H9 (cell line): Measurements from ENCODE around the gene RGS5. TPM values are rescaled to one million over a fixed set of nuclear protein-coding genes. Genes with fewer than 3 reads are reported as not detected.

Experiments used
- DNase-seq: peaks from one replicate; pipeline ENCODE4 v3.0.0-alpha.2; 2017
- H2AFZ ChIP-seq: one replicate; pipeline ENCODE4 v1.6.1; 2013; ENCODE audit warnings: mild to moderate bottlenecking, low read length, control low read depth, moderate library complexity
- H2AK5ac ChIP-seq: 2 replicates; pipeline ENCODE4 v1.6.1; 2013; ENCODE audit warnings: low read length, control low read depth, mixed read lengths; ENCODE audit not compliant: insufficient read length
- H2BK120ac ChIP-seq: one replicate; pipeline ENCODE4 v1.6.1; 2013; ENCODE audit warnings: low read depth, mild to moderate bottlenecking, low read length, control low read depth, inconsistent platforms; ENCODE audit not compliant: poor library complexity, severe bottlenecking
- H2BK12ac ChIP-seq: 2 replicates; pipeline ENCODE4 v1.6.1; 2013; ENCODE audit warnings: low read length, control low read depth, mixed read lengths, low read depth; ENCODE audit not compliant: insufficient read length
- H2BK15ac ChIP-seq: 2 replicates; pipeline ENCODE4 v1.6.1; 2013; ENCODE audit warnings: low read depth, low read length, control low read depth
- H2BK20ac ChIP-seq: one replicate; pipeline ENCODE4 v1.6.1; 2013; ENCODE audit warnings: low read depth, mild to moderate bottlenecking, low read length, control low read depth, inconsistent platforms; ENCODE audit not compliant: poor library complexity, severe bottlenecking
- H2BK5ac ChIP-seq: 2 replicates; pipeline ENCODE4 v1.6.1; 2013; ENCODE audit warnings: low read length, control low read depth, mixed read lengths; ENCODE audit not compliant: insufficient read length
- H3K14ac ChIP-seq: 2 replicates; pipeline ENCODE4 v1.6.1; 2013; ENCODE audit warnings: low read length, control low read depth; ENCODE audit not compliant: insufficient read depth
- H3K18ac ChIP-seq: 2 replicates; pipeline ENCODE4 v1.6.1; 2013; ENCODE audit warnings: low read depth, mild to moderate bottlenecking, mixed read lengths, low read length, control low read depth; ENCODE audit not compliant: insufficient read length
- H3K23ac ChIP-seq: 2 replicates; pipeline ENCODE4 v1.6.1; 2013; ENCODE audit warnings: low read length, control low read depth, mixed read lengths, low read depth; ENCODE audit not compliant: insufficient read length
- H3K23me2 ChIP-seq: 2 replicates; pipeline ENCODE4 v1.6.1; 2013; ENCODE audit warnings: low read depth, mild to moderate bottlenecking, mixed read lengths, low read length, control low read depth; ENCODE audit not compliant: insufficient read length, poor library complexity, severe bottlenecking
- H3K27ac ChIP-seq: 2 replicates; pipeline ENCODE4 v1.5.1; 2013; ENCODE audit warnings: low read length, control low read depth, mixed read lengths, low read depth; ENCODE audit not compliant: insufficient read length
- H3K27me3 ChIP-seq: 2 replicates; pipeline ENCODE4 v1.6.1; 2013; ENCODE audit warnings: low read length, control low read depth, inconsistent platforms; ENCODE audit not compliant: insufficient read depth
- H3K4ac ChIP-seq: 2 replicates; pipeline ENCODE4 v1.6.1; 2013; ENCODE audit warnings: low read depth, mild to moderate bottlenecking, control low read depth, inconsistent platforms, low read length, moderate library complexity
- H3K4me1 ChIP-seq: 2 replicates; pipeline ENCODE4 v1.6.1; 2013; ENCODE audit warnings: low read length, control low read depth, inconsistent platforms; ENCODE audit not compliant: insufficient read depth
- H3K4me2 ChIP-seq: 2 replicates; pipeline ENCODE4 v1.6.1; 2013; ENCODE audit warnings: low read length, control low read depth, mixed read lengths; ENCODE audit not compliant: insufficient read length, insufficient read depth
- H3K56ac ChIP-seq: 2 replicates; pipeline ENCODE4 v1.6.1; 2013; ENCODE audit warnings: low read depth, mild to moderate bottlenecking, mixed read lengths, low read length, control low read depth; ENCODE audit not compliant: insufficient read length
- H3K79me1 ChIP-seq: 2 replicates; pipeline ENCODE4 v1.6.1; 2013; ENCODE audit warnings: low read depth, mild to moderate bottlenecking, moderate library complexity, low read length, control low read depth, inconsistent platforms; ENCODE audit not compliant: insufficient read depth, poor library complexity, severe bottlenecking
- H3K79me2 ChIP-seq: 2 replicates; pipeline ENCODE4 v1.6.1; 2013; ENCODE audit warnings: low read length, control low read depth, inconsistent platforms; ENCODE audit not compliant: insufficient read depth
- H3K9ac ChIP-seq: 2 replicates; pipeline ENCODE4 v1.6.1; 2013; ENCODE audit warnings: low read length, control low read depth, mixed read lengths; ENCODE audit not compliant: insufficient read length; ENCODE audit errors: extremely low read depth
- H3K9me3 ChIP-seq: one replicate; pipeline ENCODE4 v1.6.1; 2013; ENCODE audit warnings: low read depth, low read length, inconsistent platforms; ENCODE audit not compliant: control insufficient read depth
- H3T11ph ChIP-seq: one replicate; pipeline ENCODE4 v1.6.1; 2013; ENCODE audit warnings: mild to moderate bottlenecking, low read length, control low read depth, inconsistent platforms
- H4K20me1 ChIP-seq: one replicate; pipeline ENCODE4 v1.6.1; 2013; ENCODE audit not compliant: control insufficient read depth, insufficient read length, insufficient read depth
- H4K5ac ChIP-seq: 2 replicates; pipeline ENCODE4 v1.6.1; 2013; ENCODE audit warnings: low read depth, mild to moderate bottlenecking, mixed read lengths, low read length, control low read depth; ENCODE audit not compliant: insufficient read length
- H4K8ac ChIP-seq: replicated peaks from 2 replicates; pipeline ENCODE4 v1.6.1; 2013; ENCODE audit warnings: low read length, control low read depth, mixed read lengths, low read depth; ENCODE audit not compliant: insufficient read length
- H4K91ac ChIP-seq: 2 replicates; pipeline ENCODE4 v1.6.1; 2013; ENCODE audit warnings: low read depth, mild to moderate bottlenecking, moderate library complexity, mixed read lengths, low read length, control low read depth; ENCODE audit not compliant: insufficient read length
- H3K27ac Mint-ChIP-seq, 3 experiments: 2 replicates in 2 of 3; 3 replicates in 1 of 3; pipeline ENCODE4 v1.8.0; 2020 to 2021; ENCODE audit warnings: mixed read lengths in 3 of 3, mild to moderate bottlenecking in 1 of 3, moderate library complexity in 1 of 3
- H3K27me3 Mint-ChIP-seq: 2 replicates; pipeline ENCODE4 v1.8.0; 2021; ENCODE audit warnings: low read depth, mild to moderate bottlenecking, moderate library complexity, mixed read lengths
- H3K36me3 Mint-ChIP-seq, 3 experiments: 2 replicates in 2 of 3; 3 replicates in 1 of 3; pipeline ENCODE4 v1.8.0; 2020 to 2021; ENCODE audit warnings: low read depth in 3 of 3, mixed read lengths in 3 of 3; ENCODE audit not compliant: insufficient read depth in 1 of 3
- H3K4me1 Mint-ChIP-seq, 2 experiments: 2 replicates each; pipeline ENCODE4 v1.8.0; 2020; ENCODE audit warnings: mixed read lengths in 2 of 2
- H3K4me3 Mint-ChIP-seq, 2 experiments: 2 replicates in 1 of 2; 3 replicates in 1 of 2; pipeline ENCODE4 v1.8.0; 2020 to 2021; ENCODE audit warnings: mild to moderate bottlenecking in 2 of 2, mixed read lengths in 2 of 2, moderate library complexity in 1 of 2
- H3K9me3 Mint-ChIP-seq, 2 experiments: 2 replicates in 1 of 2; 3 replicates in 1 of 2; pipeline ENCODE4 v1.8.0; 2020; ENCODE audit warnings: mild to moderate bottlenecking in 2 of 2, mixed read lengths in 2 of 2, moderate library complexity in 1 of 2
- WGBS: extraction: QIAGEN DNeasy Blood & Tissue Kit; methylation state at CpG from one replicate; pipeline ENCODE4 v1.1.7; 2013; ENCODE audit warnings: missing lambda C conversion rate, low lambda C conversion rate, mixed read lengths; ENCODE audit not compliant: insufficient read length; ENCODE audit errors: extremely low coverage; 5-methylcytosine and 5-hydroxymethylcytosine counted together
- total RNA-seq: library from RNA; stranded (reverse); gene quantifications from 2 replicates; pipeline ENCODE4 v1.2.1, GENCODE V29; 2021
- TF ChIP-seq, protein P1 (sequence below): fragments of 200-600 bp; sonication (generic); conservative IDR thresholded peaks from 3 replicates; pipeline ENCODE4 v1.8.0; 2021; ENCODE audit warnings: antibody characterized with exemption, mild to moderate bottlenecking

Gene RGS5
- total RNA-seq, 1 experiment from 2014 or later: 30.1 TPM

DNA sequence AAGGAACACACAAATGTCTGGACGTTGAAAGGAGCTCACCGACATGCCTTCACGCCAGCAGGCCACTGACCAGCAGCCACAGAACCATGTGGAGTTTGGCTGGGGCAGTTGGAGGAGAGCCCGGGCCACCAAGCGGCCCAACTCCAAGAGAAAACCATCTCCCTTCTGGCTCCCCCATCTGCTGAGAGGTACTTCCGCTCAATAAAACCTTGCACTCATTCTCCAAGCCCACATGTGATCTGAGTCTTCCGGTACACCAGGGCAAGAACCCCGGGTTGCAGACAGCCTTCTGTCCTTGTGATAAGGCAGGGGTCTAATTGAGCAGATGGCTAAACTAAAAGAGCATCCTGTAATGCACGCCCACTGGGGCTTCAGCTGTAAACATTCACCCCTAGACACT lies 109.1 kb downstream of the RGS5 start:
- TF ChIP-seq, protein P1, sequence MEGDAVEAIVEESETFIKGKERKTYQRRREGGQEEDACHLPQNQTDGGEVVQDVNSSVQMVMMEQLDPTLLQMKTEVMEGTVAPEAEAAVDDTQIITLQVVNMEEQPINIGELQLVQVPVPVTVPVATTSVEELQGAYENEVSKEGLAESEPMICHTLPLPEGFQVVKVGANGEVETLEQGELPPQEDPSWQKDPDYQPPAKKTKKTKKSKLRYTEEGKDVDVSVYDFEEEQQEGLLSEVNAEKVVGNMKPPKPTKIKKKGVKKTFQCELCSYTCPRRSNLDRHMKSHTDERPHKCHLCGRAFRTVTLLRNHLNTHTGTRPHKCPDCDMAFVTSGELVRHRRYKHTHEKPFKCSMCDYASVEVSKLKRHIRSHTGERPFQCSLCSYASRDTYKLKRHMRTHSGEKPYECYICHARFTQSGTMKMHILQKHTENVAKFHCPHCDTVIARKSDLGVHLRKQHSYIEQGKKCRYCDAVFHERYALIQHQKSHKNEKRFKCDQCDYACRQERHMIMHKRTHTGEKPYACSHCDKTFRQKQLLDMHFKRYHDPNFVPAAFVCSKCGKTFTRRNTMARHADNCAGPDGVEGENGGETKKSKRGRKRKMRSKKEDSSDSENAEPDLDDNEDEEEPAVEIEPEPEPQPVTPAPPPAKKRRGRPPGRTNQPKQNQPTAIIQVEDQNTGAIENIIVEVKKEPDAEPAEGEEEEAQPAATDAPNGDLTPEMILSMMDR: no peak
- Histone ChIP-seq H3K4me2 (no peak overlapping the region), H3K14ac (no peak overlapping the region), H3K4ac (no peak overlapping the region), H2AFZ (no peak overlapping the region), H3K27ac (no peak overlapping the region), H3K18ac (no peak overlapping the region), H3K9ac (no peak overlapping the region), H3K79me1 (no peaks in the 10 kb centered on the region), H2BK120ac (no peak overlapping the region), H4K8ac (no peak overlapping the region), H3K56ac (no peak overlapping the region), H3T11ph (no peak overlapping the region), H4K20me1 (no peaks in the 10 kb centered on the region), H4K5ac (no peak overlapping the region), H2AK5ac (no peak overlapping the region), H2BK12ac (no peak overlapping the region), H2BK15ac (no peak overlapping the region), H4K91ac (no peak overlapping the region), H3K27me3 (no peaks in the 10 kb centered on the region), H3K9me3 (no peaks in the 10 kb centered on the region), H2BK5ac (no peak overlapping the region), H3K79me2 (no peaks in the 10 kb centered on the region), H2BK20ac (no peak overlapping the region), H3K23ac (no peak overlapping the region), H3K23me2 (no peaks in the 10 kb centered on the region), H3K4me1 (no peaks in the 10 kb centered on the region)
- Mint-ChIP-seq H3K36me3 (no peaks in the 10 kb centered on the region), H3K4me3 (no peak overlapping the region; a peak in 1 of 5 replicates), H3K27ac (no peak overlapping the region), H3K4me1 (no peaks in the 10 kb centered on the region), H3K27me3 (no peaks in the 10 kb centered on the region), H3K9me3 (peaks cover 0 to 2% of the 10 kb centered on the region in 2 experiments; a peak in 2 of 5 replicates)
- no peak for DNase-seq
- no CpG with 5 or more reads among the region's 9 CpGs for WGBS
